ENCODE results near the gene APOL2. TPM values are rescaled to one million over a fixed set of nuclear protein-coding genes. Genes with fewer than 3 reads are reported as not detected.
"Not testable (repeated sequence)": the region's sequence is repeated elsewhere in the genome, so short reads cannot be mapped to it uniquely, and the experiment has no call there.

Gene APOL2
- polyA plus RNA-seq, 1 donor, result 22.9 TPM

DNA sequence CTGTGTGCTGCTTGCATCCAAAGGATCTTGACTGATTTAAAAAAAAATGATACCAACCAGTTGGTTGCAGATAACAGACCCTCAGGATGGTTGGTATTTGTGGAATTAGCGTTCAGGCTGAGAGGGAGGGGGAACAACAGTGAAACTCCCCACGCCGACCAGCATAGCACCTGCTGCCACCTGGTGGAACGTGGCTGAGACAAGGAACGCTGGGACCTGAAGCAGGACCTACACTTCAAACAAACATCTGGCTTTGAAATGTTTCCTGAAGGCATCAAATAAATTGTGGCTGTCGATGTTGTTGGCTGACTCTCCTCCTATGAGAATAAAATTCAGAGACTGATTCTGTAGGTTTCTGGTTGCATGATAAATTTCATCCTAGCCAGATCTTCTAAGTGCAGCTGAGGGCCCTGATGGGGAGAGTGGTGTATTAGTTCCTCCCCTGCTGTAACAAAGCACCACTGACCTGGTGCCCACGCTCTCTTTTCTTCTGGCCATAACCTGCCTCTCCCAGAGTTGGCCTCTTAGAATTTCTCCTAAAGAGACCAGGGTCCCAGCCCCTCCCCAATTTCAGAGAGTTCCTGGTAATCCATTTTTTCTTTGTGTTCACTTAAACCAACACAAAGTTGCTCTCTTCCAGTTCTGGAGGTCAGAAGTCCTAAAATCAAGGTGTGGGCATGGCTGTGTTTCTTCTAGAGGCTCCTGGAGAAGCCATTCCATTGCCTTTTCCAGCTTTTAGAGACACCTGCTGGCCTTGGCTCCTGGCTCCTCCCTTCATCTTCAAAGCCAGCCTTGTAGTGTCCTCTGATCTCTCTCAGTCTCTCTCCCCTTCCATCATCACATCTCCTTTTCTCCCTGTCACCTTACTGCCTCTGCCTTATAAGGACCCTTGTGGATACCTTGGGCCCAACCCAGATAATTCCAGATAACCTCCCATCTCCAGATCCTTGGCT is 17.3 kb downstream of the APOL2 start:
- DNase-seq (ENCODE audit: low read depth), result no peak

DNA sequence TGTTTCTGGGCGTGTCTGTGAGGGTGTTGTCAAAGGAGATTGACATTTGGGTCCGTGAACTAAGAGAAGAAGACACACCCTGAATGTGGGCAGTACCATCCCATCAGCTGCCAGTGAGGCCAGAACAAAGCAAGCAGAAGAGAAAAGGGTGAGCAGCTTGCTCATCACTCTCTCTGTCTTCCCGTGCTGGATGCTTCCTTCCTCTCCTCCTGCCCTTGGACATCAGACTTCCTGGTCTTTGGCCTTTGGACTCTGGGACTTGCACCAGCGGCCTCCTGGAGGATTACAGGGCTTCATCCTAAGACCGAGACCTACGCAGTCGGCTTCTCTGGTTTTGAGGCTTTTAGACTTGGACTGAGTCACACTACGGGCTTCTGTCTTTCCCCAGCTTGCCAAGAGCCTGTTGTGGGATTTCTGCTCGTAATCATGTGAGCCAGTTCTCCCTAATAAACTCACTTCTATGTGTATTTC is 18.8 kb downstream of the APOL2 start:
- no peak for DNase-seq (ENCODE audit: low read depth)

- DNase-seq (ENCODE audit: low read depth), result no peak
Measured at GRCh38 chr22:36218648-36219193, 20.6 kb downstream of the APOL2 start.

DNA sequence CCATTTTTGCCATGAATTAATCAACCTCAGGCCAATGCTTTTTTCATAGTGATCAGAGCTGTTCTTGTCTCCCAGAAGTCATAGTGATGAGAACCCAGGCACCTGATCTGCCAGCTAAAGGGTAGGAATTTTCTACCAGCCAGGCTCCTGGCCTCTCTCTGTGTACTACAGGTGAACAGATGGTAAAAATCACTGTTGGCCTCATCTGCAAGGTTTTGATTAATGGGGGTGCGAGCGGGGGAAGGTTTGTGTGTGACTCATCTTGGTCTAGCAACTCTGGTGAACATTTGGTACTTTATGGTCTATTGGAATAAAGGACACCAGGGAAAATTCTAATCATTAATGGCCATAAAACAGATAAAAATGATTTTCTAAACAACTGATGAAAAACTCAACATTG is 23.3 kb downstream of the APOL2 start:
- no peak for DNase-seq (ENCODE audit: low read depth)

- no peak for DNase-seq (ENCODE audit: low read depth)
Measured at GRCh38 chr22:36213586-36213985, 25.7 kb downstream of the APOL2 start.

DNA sequence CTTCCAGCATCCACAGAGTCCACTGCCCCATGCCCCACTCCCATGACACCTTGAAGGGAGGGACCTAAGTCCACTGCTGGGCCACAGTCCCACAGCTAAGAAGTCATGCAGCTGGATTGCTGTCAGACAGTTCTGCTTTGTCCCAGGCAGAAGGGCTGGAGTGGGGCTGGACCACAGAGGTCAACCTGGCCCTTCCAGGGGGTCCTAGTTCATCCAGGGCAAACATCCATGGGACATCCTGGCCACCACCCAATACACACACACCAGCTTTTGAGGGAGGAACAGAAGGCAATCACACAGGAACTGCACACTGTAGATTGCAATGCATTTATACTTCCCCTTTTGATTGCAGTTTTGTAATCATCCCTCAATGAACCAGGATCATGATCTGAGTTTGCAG is 26.4 kb downstream of the APOL2 start:
- no peak for DNase-seq (ENCODE audit: low read depth)

DNA sequence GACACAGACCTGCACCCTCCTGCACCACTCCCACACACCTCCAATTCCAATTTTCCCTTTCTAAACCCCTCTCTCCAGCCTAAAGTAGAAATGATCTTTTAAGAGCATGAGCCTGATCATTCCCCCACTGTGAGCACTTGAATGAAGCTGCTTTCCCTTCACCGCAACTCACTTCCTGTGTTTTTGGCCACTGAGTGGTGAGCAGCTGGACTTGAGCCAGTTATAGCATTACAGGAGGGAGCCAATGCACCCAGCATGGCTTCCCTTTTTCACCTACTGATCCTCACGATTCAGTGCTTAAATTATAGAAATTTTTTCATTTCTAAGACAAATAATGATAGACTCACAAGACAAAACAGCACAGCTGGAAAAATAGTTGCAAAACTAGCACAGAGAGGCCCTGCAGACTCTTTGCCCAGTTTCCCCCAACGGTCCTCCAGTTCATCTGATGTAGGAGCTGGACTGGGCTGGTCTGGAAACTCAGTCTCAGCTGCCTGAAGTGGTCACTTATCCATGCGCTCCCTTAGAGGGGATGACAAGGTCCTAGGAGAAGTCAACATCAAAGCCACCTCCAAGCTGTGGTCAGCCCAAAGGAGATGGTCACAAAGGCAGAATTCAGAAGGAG is 28.0 kb downstream of the APOL2 start:
- no peak for DNase-seq (ENCODE audit: low read depth)

DNA sequence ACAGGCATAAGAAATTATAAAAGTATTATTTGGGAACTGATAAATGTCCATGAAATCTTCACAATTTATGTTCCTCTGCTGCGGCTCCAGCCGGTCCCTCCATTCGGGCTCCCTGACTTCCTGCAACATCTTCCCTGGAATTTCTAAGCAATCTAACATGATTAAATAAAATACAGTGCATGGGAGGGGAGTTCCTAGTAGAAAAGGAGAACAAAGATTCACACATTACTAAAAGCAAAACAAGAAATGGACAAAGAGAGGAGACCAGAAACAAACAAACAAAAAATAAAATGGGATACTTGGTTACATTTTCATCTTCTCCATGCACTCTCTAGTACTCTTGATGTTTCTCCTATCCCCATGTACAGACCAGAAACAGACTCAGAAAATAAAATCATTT is 29.1 kb downstream of the APOL2 start:
- no peak for DNase-seq (ENCODE audit: low read depth)

DNA sequence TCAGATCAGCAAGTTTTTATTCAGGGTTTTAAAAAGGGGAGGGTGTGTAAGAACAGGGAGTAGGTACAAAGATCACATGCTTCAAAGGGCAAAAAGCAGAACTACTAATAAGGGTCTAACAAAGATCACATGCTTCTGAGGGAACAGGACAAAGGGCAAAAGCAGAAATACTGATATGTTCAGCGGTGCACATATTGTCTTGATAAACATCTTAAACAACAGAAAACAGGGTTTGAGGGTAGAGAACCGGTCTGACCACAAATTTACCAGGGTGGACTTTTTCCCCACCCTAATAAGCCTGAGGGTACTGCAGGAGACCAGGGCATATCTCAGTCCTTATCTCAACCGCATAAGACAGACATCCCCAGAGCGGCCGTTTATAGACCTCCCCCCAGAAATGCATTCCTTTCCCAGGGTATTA is 29.8 kb downstream of the APOL2 start:
- not testable (repeated sequence) for DNase-seq (ENCODE audit: low read depth)

- no peak for DNase-seq (ENCODE audit: low read depth)
Measured at GRCh38 chr22:36208914-36209313, 30.4 kb downstream of the APOL2 start.

DNA sequence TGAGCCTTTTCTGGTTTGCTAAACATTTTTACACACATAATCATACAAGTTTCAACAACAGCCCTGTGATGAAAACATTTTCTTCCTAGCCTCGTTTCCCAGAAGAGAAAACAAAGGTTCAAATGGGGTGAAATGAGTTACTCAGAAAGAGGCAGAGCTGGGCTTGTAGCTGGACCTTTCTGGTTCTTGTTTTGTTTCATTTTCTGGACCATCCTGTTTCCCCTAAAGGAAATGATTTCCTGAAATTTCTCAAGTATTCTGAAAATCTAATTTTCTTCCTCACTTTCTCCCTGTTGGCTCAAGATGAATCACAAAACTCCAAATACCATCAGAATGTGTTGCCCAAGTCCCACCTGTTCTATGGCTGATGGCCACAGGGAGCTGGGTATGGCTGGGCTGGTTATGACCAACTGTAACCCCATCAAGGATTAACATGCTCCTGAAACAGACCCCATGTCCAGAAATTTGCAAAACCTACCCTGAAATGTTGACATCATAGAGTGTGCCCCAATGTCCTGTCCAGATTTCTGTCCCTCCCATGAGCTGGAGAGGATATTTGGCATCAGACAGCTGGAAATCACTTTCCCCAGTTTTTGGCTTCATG is 31.1 kb downstream of the APOL2 start:
- no peak for DNase-seq (ENCODE audit: low read depth)

GRCh38 chr22:36206255-36206654 is 33.1 kb downstream of the APOL2 start:
- DNase-seq (ENCODE audit: low read depth), result no peak

- DNase-seq (ENCODE audit: low read depth), result not testable (repeated sequence)
Measured at GRCh38 chr22:36205573-36205972, 33.8 kb downstream of the APOL2 start.

- no peak for DNase-seq (ENCODE audit: low read depth)
Measured at GRCh38 chr22:36204632-36205015, 34.7 kb downstream of the APOL2 start.

DNA sequence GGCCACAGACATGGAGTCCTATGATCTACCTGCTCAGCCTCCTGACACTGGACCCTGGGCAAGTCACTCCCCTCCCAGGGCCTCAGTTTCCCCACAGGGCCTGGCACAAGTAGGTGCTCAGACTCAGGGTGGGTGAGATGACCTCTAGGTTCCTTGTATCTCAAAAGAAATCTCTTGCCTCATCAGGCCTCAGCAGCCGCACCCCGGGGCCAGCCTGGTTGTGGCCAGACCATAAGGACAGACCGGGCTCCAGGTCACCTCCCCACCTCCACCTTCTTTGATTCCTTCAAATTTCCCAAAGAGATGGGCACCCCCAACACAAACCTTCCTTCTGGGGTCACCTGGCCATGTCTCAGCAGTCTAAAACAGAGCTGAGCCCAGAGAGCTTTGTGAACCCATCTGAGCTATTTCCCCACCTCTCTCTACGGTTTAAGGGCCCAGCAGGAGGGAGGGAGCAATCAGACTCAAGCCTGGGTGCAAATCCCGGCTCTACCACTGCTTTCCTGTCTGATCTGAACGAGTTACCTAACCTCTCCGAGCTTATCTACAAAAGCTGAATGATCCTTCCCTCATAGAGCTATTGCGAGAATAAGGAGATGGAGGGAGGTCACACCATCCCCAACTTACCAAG is 35.2 kb downstream of the APOL2 start:
- DNase-seq (ENCODE audit: low read depth), result no peak

- not testable (repeated sequence) for DNase-seq (ENCODE audit: low read depth)
Measured at GRCh38 chr22:36203441-36203840, 35.9 kb downstream of the APOL2 start.

DNA sequence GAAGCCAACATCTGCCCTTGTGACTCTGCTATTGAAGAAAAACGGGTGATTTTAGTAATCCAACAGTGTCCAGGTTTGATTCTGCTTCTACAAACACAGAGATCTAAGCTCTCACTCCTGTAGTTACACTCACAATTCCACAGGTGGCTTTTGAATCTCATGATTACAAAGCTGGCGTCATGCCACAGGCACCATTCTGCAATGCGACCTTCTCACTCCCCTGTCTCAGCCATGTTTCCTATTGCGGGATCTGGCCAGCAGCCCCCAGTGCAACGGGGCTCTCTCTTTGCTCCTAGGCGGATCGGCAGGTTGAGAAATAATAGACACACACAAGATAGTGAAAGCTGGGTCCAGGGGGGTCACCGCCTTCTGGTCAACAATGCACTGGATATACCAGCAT is 36.4 kb downstream of the APOL2 start:
- not testable (repeated sequence) for DNase-seq (ENCODE audit: low read depth)

DNA sequence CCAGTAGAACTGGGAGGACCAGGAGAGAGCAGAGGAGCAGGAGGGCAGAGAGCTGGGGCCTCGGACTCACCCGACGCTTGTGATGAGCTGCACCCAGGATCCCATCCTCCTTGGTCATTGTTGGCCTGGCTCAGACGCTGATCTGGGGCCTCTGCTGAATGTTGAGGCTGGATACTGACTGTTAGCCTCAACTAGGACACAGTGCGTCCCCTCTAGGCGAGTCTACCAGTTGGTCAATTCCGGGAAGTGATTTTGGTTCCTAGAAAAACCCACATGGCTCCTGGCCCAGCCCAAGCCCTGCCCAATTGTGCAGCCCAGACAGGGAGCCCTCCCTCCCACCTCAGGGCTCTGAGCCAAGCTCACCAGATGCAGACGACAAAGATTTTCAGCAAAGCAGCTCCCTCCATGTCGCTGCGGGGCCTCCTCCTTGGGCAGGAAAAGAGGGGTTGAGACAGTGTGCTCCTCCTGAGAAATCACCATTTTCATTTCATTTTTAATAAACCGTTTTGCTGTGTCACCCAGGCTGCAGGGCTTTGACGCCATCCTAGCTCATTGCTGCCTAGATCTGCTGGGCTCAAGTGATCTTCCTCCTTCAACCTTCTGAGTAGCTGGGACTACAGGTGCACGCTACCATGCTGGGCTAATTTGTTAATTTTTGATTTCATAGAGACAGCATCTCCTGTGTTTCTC is 37.6 kb downstream of the APOL2 start, which contains the start of gene APOL4:
Gene APOL4, minus strand, starts transcription at position 180 of the 690 bp plus-strand sequence. Its CDS starts 75 bp downstream, at position 105.
- peak; percentile 55 for DNase-seq (ENCODE audit: low read depth)

GRCh38 chr22:36201025-36201424 is 38.3 kb downstream of the APOL2 start:
- not testable (repeated sequence) for DNase-seq (ENCODE audit: low read depth)

GRCh38 chr22:36199001-36199551 is 40.3 kb downstream of the APOL2 start:
- DNase-seq (ENCODE audit: low read depth), result no peak

- DNase-seq (ENCODE audit: low read depth), result no peak
Measured at GRCh38 chr22:36198536-36198935, 40.8 kb downstream of the APOL2 start.
